Kidney (tissue), 14 donors: ENCODE results near the gene COL6A5. TPM values are rescaled to one million over a fixed set of nuclear protein-coding genes. Genes with fewer than 3 reads are reported as not detected.

Experiments used
- DNase-seq, 5 donors: peaks; one replicate each; pipeline ENCODE4 v3.0.0-alpha.2; 2013 to 2020
- FAIRE-seq: peaks from 2 replicates; lab custom pipeline; 2012; peaks lifted over from hg19 to GRCh38; lab: Jason Lieb, UNC
- H3K27ac ChIP-seq, 2 donors: one replicate each; pipeline ENCODE4 v1.7.0; 2013; ENCODE audit warnings: low read depth in 2 of 2, low read length in 2 of 2, inconsistent platforms in 1 of 2
- H3K27me3 ChIP-seq: one replicate; pipeline ENCODE4 v1.7.1; 2013; ENCODE audit warnings: low read length, inconsistent platforms; ENCODE audit not compliant: control insufficient read depth, insufficient read depth
- H3K36me3 ChIP-seq, 3 donors: one replicate each; pipeline versions ENCODE4 v1.7.0 to v1.7.1; 2013; ENCODE audit warnings: low read length in 3 of 3, control low read depth in 1 of 3, inconsistent platforms in 1 of 3; ENCODE audit not compliant: insufficient read depth in 3 of 3, control insufficient read depth in 2 of 3
- H3K4me1 ChIP-seq, 3 donors: one replicate each; pipeline versions ENCODE4 v1.7.0 to v1.7.1; 2013; ENCODE audit warnings: low read length in 3 of 3, inconsistent platforms in 1 of 3, low read depth in 1 of 3; ENCODE audit not compliant: control insufficient read depth in 2 of 3, insufficient read depth in 2 of 3
- H3K4me3 ChIP-seq, 3 donors: one replicate each; pipeline versions ENCODE4 v1.7.0 to v1.8.1; 2013; ENCODE audit warnings: low read length in 3 of 3, control low read depth in 1 of 3, inconsistent platforms in 1 of 3
- H3K9ac ChIP-seq, 3 donors: one replicate each; pipeline versions ENCODE4 v1.7.0 to v1.7.1; 2013; ENCODE audit warnings: low read length in 3 of 3, control low read depth in 1 of 3, inconsistent platforms in 1 of 3
- H3K9me3 ChIP-seq, 3 donors: one replicate each; pipeline versions ENCODE4 v1.7.0 to v1.7.1; 2013; ENCODE audit warnings: low read length in 3 of 3, control low read depth in 1 of 3, inconsistent platforms in 1 of 3; ENCODE audit not compliant: control insufficient read depth in 2 of 3, insufficient read depth in 1 of 3
- CTCF ChIP-seq: IDR thresholded peaks from 3 replicates; pipeline ENCODE4 v1.5.1; 2012; ENCODE audit warnings: mild to moderate bottlenecking, moderate library complexity, borderline replicate concordance; ENCODE audit not compliant: insufficient read depth; ENCODE audit errors: extremely low read depth
- intact Hi-C: fragments of 100-400 bp; cut with DNase I; formaldehyde crosslinking; loops from one replicate; pipeline ENCODE4 v1.11.1; 2022
- polyA plus RNA-seq: library from polyadenylated mRNA; stranded (reverse); fragments of 350-450 nt; fragmentation: Illumina TruSeq; extraction: RNeasy Lipid Tissue Mini Kit (QIAGEN cat#74804); gene quantifications from one replicate; pipeline ENCODE4 v1.2.3, GENCODE V29; 2014; ENCODE audit warnings: low read depth, low replicate concordance; ENCODE audit not compliant: insufficient read depth
- total RNA-seq: library from RNA; stranded (reverse); fragmentation: NEBNext Ultra II Directional; extraction: Animal tissue kit (Norgen Biotek cat#: 25700); gene quantifications from one replicate; pipeline ENCODE4 v1.2.1, GENCODE V29; 2021
- donor health status: control.
- donor health status: control.
- donor health status: control.
- donor health status: control.
- donor health status: control.
- donor health status: DM: yes; HTN: yes; CAD: no.
- donor health status: Normal renal cell carcinoma (clear cell type).

The COL6A5 gene
- total and polyA plus RNA-seq, 2 donors from 2014 or later = 0.41 TPM; not detected in 1

- H3K4me3 ChIP-seq = no peak overlapping the region
- intact Hi-C loops = no loop called here
Measured at GRCh38 chr3:130374908-130375307, 29.4 kb downstream of the COL6A5 start.

GRCh38 chr3:130377960-130378676 lies 32.6 kb downstream of the COL6A5 start:
- Histone ChIP-seq H3K27ac (no peak overlapping the region), H3K9ac (no peak overlapping the region), H3K4me3 (no peak overlapping the region), H3K36me3 (no peaks in the 10 kb centered on the region), H3K9me3 (no peaks in the 10 kb centered on the region), H3K27me3 (no peaks in the 10 kb centered on the region), H3K4me1 (no peaks in the 10 kb centered on the region)
- no peak for FAIRE-seq
- TF ChIP-seq CTCF = no peak
- intact Hi-C loops = no loop called here
- DNase-seq = no peak

More at GRCh38 chr3:130374908-130375307, 29.4 kb downstream of the COL6A5 start:
- FAIRE-seq (no peak), DNase-seq (no peak)
- H3K9ac ChIP-seq = no peak overlapping the region
- TF ChIP-seq CTCF = no peak
- no peak overlapping the region for H3K27ac ChIP-seq
- no peaks in the 10 kb centered on the region for H3K4me1 ChIP-seq
- no peaks in the 10 kb centered on the region for H3K27me3 ChIP-seq
- H3K9me3 ChIP-seq = no peaks in the 10 kb centered on the region
- H3K36me3 ChIP-seq = no peaks in the 10 kb centered on the region

GRCh38 chr3:130378677-130379191 lies 33.3 kb downstream of the COL6A5 start:
- no peak for DNase-seq
- Histone ChIP-seq H3K4me1 (no peaks in the 10 kb centered on the region), H3K4me3 (no peak overlapping the region), H3K9me3 (no peaks in the 10 kb centered on the region), H3K9ac (no peak overlapping the region), H3K27me3 (no peaks in the 10 kb centered on the region), H3K27ac (no peak overlapping the region), H3K36me3 (no peaks in the 10 kb centered on the region)
- TF ChIP-seq CTCF = no peak
- FAIRE-seq = no peak
- intact Hi-C loops = no loop called here
